H1 (cell line): ENCODE results near the gene DSCAM. TPM values are rescaled to one million over a fixed set of nuclear protein-coding genes. Genes with fewer than 3 reads are reported as not detected.

ENCODE experiments used
- CTCF ChIA-PET: fragments of 300-600 bp; sonication (Branson Sonifier 250); formaldehyde crosslinking; loops from one replicate; lab custom pipeline; 2021; ENCODE audit not compliant: partially characterized antibody; lab: Charles Lee
- POLR2A ChIA-PET: fragments of 300-600 bp; sonication (Branson Sonifier 250); formaldehyde crosslinking; loops from one replicate; lab custom pipeline; 2021; ENCODE audit warnings: inconsistent platforms; ENCODE audit not compliant: partially characterized antibody; lab: Charles Lee
- DNase-seq, 2 experiments: peaks; one replicate each; pipeline versions ENCODE4 v3.0.0 to v3.0.0-alpha.2; 2010 to 2022; ENCODE audit warnings: low spot score in 2 of 2, low read depth in 1 of 2, mixed read lengths in 1 of 2
- FAIRE-seq: peaks from 2 replicates; lab custom pipeline; 2011; peaks lifted over from hg19 to GRCh38; lab: Jason Lieb, UNC
- H2AFZ ChIP-seq: 2 replicates; pipeline ENCODE4 v1.8.1; 2012; ENCODE audit warnings: low read length, inconsistent platforms
- H2AK5ac ChIP-seq: 2 replicates; pipeline ENCODE4 v1.6.1; 2013; ENCODE audit warnings: low read depth, low read length
- H2BK120ac ChIP-seq: replicated peaks from 2 replicates; pipeline ENCODE3; 2013; ENCODE audit warnings: low read depth, low read length, inconsistent platforms
- H2BK12ac ChIP-seq: 2 replicates; pipeline ENCODE4 v1.6.1; 2013; ENCODE audit warnings: low read depth, low read length
- H2BK15ac ChIP-seq: 2 replicates; pipeline ENCODE4 v1.6.1; 2013; ENCODE audit warnings: low read length
- H2BK20ac ChIP-seq: 2 replicates; pipeline ENCODE4 v1.6.1; 2013; ENCODE audit warnings: low read length
- H2BK5ac ChIP-seq: 2 replicates; pipeline ENCODE4 v1.6.1; 2013; ENCODE audit warnings: low read depth, low read length
- H3K14ac ChIP-seq: 2 replicates; pipeline ENCODE4 v1.6.1; 2013; ENCODE audit warnings: inconsistent platforms; ENCODE audit not compliant: insufficient read length
- H3K18ac ChIP-seq: 2 replicates; pipeline ENCODE4 v1.6.1; 2013; ENCODE audit warnings: low read length; ENCODE audit errors: extremely low read depth
- H3K23ac ChIP-seq: 2 replicates; pipeline ENCODE4 v1.6.1; 2013; ENCODE audit warnings: inconsistent platforms; ENCODE audit not compliant: insufficient read length
- H3K23me2 ChIP-seq: 2 replicates; pipeline ENCODE4 v1.6.1; 2013; ENCODE audit warnings: low read depth, low read length
- H3K27ac ChIP-seq: 2 replicates; pipeline ENCODE4 v1.6.1; 2011; ENCODE audit warnings: low read depth, low read length, inconsistent platforms
- H3K27me3 ChIP-seq, 4 experiments: replicated peaks in 1 of 4; 1 replicate in 1 of 4; 2 replicates in 3 of 4; pipeline versions ENCODE4 v1.6.1 to v1.8.1; 2011 to 2013; ENCODE audit warnings: low read length in 3 of 4, mild to moderate bottlenecking in 3 of 4, inconsistent platforms in 2 of 4, mixed read lengths in 2 of 4, moderate library complexity in 1 of 4; ENCODE audit not compliant: control insufficient read depth in 3 of 4, insufficient read depth in 3 of 4; ENCODE audit errors: extremely low read depth in 1 of 4
- H3K36me3 ChIP-seq, 4 experiments: 2 replicates each; pipeline versions ENCODE4 v1.6.1 to v1.8.1; 2011 to 2013; ENCODE audit warnings: mild to moderate bottlenecking in 4 of 4, low read length in 3 of 4, moderate library complexity in 2 of 4, control low read depth in 1 of 4, inconsistent platforms in 1 of 4; ENCODE audit not compliant: insufficient read depth in 4 of 4, control insufficient read depth in 2 of 4
- H3K4ac ChIP-seq: replicated peaks from 2 replicates; pipeline ENCODE3; 2013; ENCODE audit warnings: low read length, low read depth, mixed read lengths, inconsistent platforms; ENCODE audit not compliant: insufficient read length
- H3K4me1 ChIP-seq, 4 experiments: replicated peaks in 1 of 4; 1 replicate in 1 of 4; 2 replicates in 3 of 4; pipeline versions ENCODE4 v1.6.1 to v1.8.1; 2011 to 2013; ENCODE audit warnings: low read length in 3 of 4, inconsistent platforms in 2 of 4, mixed read lengths in 1 of 4; ENCODE audit not compliant: insufficient read depth in 4 of 4, control insufficient read depth in 3 of 4
- H3K4me2 ChIP-seq, 2 experiments: 2 replicates each; pipeline versions ENCODE4 v1.6.1 to v1.8.1; 2011 to 2013; ENCODE audit warnings: low read depth in 2 of 2, low read length in 2 of 2, control low read depth in 1 of 2, inconsistent platforms in 1 of 2, mild to moderate bottlenecking in 1 of 2; ENCODE audit not compliant: insufficient read depth in 1 of 2
- H3K4me3 ChIP-seq, 4 experiments: fragments of 200-600, 300-600 bp in 1 of 4; sonication (generic), shearing (Covaris generic), sonication (Bioruptor Twin) in 1 of 4; 2 replicates each; pipeline versions ENCODE4 v1.5.1 to v1.8.1; 2011 to 2016; ENCODE audit warnings: low read length in 4 of 4, low read depth in 3 of 4, control low read depth in 2 of 4, inconsistent platforms in 2 of 4, mild to moderate bottlenecking in 2 of 4, mixed read lengths in 1 of 4, moderate library complexity in 1 of 4; ENCODE audit not compliant: insufficient read depth in 2 of 4; ENCODE audit errors: extremely low read depth in 1 of 4
- H3K56ac ChIP-seq: replicated peaks from 2 replicates; pipeline ENCODE3; 2013; ENCODE audit warnings: low read depth, mild to moderate bottlenecking, mixed read lengths, low read length, inconsistent platforms; ENCODE audit not compliant: insufficient read length
- H3K79me1 ChIP-seq: 2 replicates; pipeline ENCODE4 v1.6.1; 2013; ENCODE audit warnings: low read depth, low read length, control low read depth
- H3K79me2 ChIP-seq, 2 experiments: 2 replicates each; pipeline versions ENCODE4 v1.6.1 to v1.8.1; 2012 to 2013; ENCODE audit warnings: low read length in 2 of 2, mild to moderate bottlenecking in 2 of 2, inconsistent platforms in 1 of 2; ENCODE audit not compliant: insufficient read depth in 2 of 2, control insufficient read depth in 1 of 2
- H3K9ac ChIP-seq, 4 experiments: replicated peaks in 1 of 4; 1 replicate in 1 of 4; 2 replicates in 3 of 4; pipeline versions ENCODE4 v1.6.1 to v1.8.1; 2011 to 2013; ENCODE audit warnings: low read depth in 3 of 4, low read length in 3 of 4, control low read depth in 2 of 4, mild to moderate bottlenecking in 2 of 4, moderate library complexity in 2 of 4, inconsistent platforms in 1 of 4; ENCODE audit errors: extremely low read depth in 1 of 4
- H3K9me3 ChIP-seq, 2 experiments: 2 replicates each; pipeline versions ENCODE4 v1.6.1 to v1.8.1; 2012 to 2013; ENCODE audit warnings: mild to moderate bottlenecking in 2 of 2, moderate library complexity in 2 of 2, control low read depth in 1 of 2, inconsistent platforms in 1 of 2, low read depth in 1 of 2, low read length in 1 of 2, mixed read lengths in 1 of 2; ENCODE audit not compliant: insufficient read depth in 2 of 2
- H4K20me1 ChIP-seq, 2 experiments: replicated peaks in 1 of 2; 2 replicates each; pipeline versions ENCODE3 to v1.8.1; 2011 to 2013; ENCODE audit warnings: inconsistent platforms in 2 of 2, low read length in 2 of 2, mild to moderate bottlenecking in 1 of 2; ENCODE audit not compliant: insufficient read depth in 2 of 2, control insufficient read depth in 1 of 2
- H4K5ac ChIP-seq: 2 replicates; pipeline ENCODE4 v1.6.1; 2013; ENCODE audit warnings: low read length, low read depth, mixed read lengths, inconsistent platforms; ENCODE audit not compliant: insufficient read length
- H4K8ac ChIP-seq: 2 replicates; pipeline ENCODE4 v1.8.0; 2013; ENCODE audit warnings: mild to moderate bottlenecking, moderate library complexity, low read length, inconsistent platforms; ENCODE audit not compliant: insufficient read depth; ENCODE audit errors: extremely low read depth
- H4K91ac ChIP-seq: replicated peaks from 2 replicates; pipeline ENCODE3; 2013; ENCODE audit warnings: low read length, mixed read lengths, inconsistent platforms; ENCODE audit not compliant: insufficient read length
- SP2 ChIP-seq: IDR thresholded peaks from 2 replicates; pipeline ENCODE4 v1.6.1; 2012; ENCODE audit warnings: mild to moderate bottlenecking, low read length, inconsistent platforms
- WGBS, 2 experiments: shearing (Covaris generic) in 1 of 2; methylation state at CpG; one replicate each; pipeline versions ENCODE4 v1.1.6 to v1.1.7; 2013 to 2015; ENCODE audit warnings: low lambda C conversion rate in 2 of 2, mixed read lengths in 2 of 2, inconsistent platforms in 1 of 2, low coverage in 1 of 2, missing lambda C conversion rate in 1 of 2; ENCODE audit not compliant: insufficient replicate concordance in 2 of 2, insufficient coverage in 1 of 2, insufficient read length in 1 of 2; ENCODE audit errors: extremely low coverage in 1 of 2, missing lambda C conversion rate in 1 of 2; 5-methylcytosine and 5-hydroxymethylcytosine counted together
- polyA plus RNA-seq, 7 experiments: library from polyadenylated mRNA; depleted of rRNA in 3 of 7; stranded (reverse) in 5 of 7; unstranded in 2 of 7; fragments of >200 nt in 5 of 7; fragments of 200-250 nt in 2 of 7; gene quantifications; 1 replicate in 5 of 7; 2 replicates in 1 of 7; 4 replicates in 1 of 7; pipeline versions ENCODE4 v1.2.1 to v1.2.3, GENCODE V29; 2011 to 2013; ENCODE audit warnings: missing spikeins in 2 of 7, mixed read lengths in 2 of 7
- total RNA-seq: library from RNA; stranded (reverse); fragmentation: NEBNext Ultra II Directional; extraction: Animal tissue kit (Norgen Biotek cat#: 25700); gene quantifications from 2 replicates; pipeline ENCODE4 v1.2.1, GENCODE V29; 2021
- TF ChIP-seq, protein P1 (sequence below), 3 experiments: IDR thresholded peaks; 1 replicate in 2 of 3; 2 replicates in 1 of 3; pipeline versions ENCODE4 v1.5.1 to v1.6.1; 2011; ENCODE audit warnings: low read length in 3 of 3, mild to moderate bottlenecking in 3 of 3, inconsistent platforms in 2 of 3, low read depth in 1 of 3, moderate library complexity in 1 of 3; ENCODE audit not compliant: insufficient read depth in 1 of 3; ENCODE audit errors: control extremely low read depth in 1 of 3

Gene DSCAM
- total and polyA plus RNA-seq, 2 of the 8 experiments (the other 6 are each of a cell fraction or from before 2014, with no cell fraction given), result 0.02 to 0.15 TPM

DNA sequence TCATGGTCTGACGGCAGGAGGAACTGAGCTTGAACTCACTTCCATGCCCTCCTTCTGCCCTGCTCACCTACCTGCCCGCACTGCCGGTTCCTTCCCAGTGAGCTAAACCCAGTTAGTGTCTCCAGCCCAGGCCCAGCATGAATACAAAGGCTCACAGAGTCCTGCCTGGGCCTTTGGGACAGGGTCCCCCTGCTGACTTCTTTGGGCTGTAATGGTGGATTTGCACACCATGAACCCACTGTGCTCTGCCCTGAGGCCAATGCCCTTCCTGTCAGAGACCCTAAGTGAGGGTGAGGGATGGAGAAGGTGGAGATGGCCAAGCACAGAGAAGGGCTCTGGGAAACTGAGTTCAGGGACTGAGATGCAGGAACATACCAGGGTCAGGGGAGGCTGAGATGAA lies 826.3 kb downstream of the DSCAM start:
- Histone ChIP-seq H2BK15ac (no peak overlapping the region), H3K4ac (no peak overlapping the region), H2AK5ac (no peak overlapping the region), H3K9ac (no peak overlapping the region), H3K9me3 (peaks cover 0 to 2% of the 10 kb centered on the region in 2 experiments; a peak in 2 of 4 replicates), H2BK12ac (no peak overlapping the region), H3K23ac (no peak overlapping the region), H3K79me2 (no peaks in the 10 kb centered on the region), H3K4me3 (no peak overlapping the region), H3K23me2 (no peaks in the 10 kb centered on the region), H4K5ac (no peak overlapping the region), H2BK5ac (no peak overlapping the region), H3K27me3 (no peaks in the 10 kb centered on the region), H2BK120ac (no peak overlapping the region), H3K56ac (no peak overlapping the region), H4K8ac (no peak overlapping the region), H3K36me3 (no peaks in the 10 kb centered on the region), H3K27ac (no peak overlapping the region), H3K4me2 (no peak overlapping the region), H4K20me1 (no peaks in the 10 kb centered on the region), H2AFZ (no peak overlapping the region)
- CTCF ChIA-PET, result no interaction called here
- DNase-seq, result no peak
- no peak for FAIRE-seq
- WGBS, 2 experiments, result 100% methylated on average over 3 of the region's 3 CpGs; no CpG with 5 or more reads in 1 of the 2 experiments
- POLR2A ChIA-PET, result no interaction called here
- TF ChIP-seq, protein P1, sequence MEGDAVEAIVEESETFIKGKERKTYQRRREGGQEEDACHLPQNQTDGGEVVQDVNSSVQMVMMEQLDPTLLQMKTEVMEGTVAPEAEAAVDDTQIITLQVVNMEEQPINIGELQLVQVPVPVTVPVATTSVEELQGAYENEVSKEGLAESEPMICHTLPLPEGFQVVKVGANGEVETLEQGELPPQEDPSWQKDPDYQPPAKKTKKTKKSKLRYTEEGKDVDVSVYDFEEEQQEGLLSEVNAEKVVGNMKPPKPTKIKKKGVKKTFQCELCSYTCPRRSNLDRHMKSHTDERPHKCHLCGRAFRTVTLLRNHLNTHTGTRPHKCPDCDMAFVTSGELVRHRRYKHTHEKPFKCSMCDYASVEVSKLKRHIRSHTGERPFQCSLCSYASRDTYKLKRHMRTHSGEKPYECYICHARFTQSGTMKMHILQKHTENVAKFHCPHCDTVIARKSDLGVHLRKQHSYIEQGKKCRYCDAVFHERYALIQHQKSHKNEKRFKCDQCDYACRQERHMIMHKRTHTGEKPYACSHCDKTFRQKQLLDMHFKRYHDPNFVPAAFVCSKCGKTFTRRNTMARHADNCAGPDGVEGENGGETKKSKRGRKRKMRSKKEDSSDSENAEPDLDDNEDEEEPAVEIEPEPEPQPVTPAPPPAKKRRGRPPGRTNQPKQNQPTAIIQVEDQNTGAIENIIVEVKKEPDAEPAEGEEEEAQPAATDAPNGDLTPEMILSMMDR (IDR thresholded peaks at IDR 0.05; ENCODE audit: control extremely low read depth in 1 of 3, insufficient read depth in 1 of 3, low read depth in 1 of 3, low read length in 3 of 3), result no peak
- no peak for TF ChIP-seq SP2
- TF ChIP-seq, all 59 proteins: peak for 0
- Histone ChIP-seq H3K4me1 (no peaks in the 10 kb centered on the region; a peak in 1 of 7 replicates), H3K14ac (no peak overlapping the region), H2BK20ac (no peak overlapping the region), H3K18ac (no peak overlapping the region), H3K79me1 (no peaks in the 10 kb centered on the region), H4K91ac (no peak overlapping the region)
